Measurements from ENCODE around the gene PID1.
"Not testable (repeated sequence)": the region's sequence is repeated elsewhere in the genome, so short reads cannot be mapped to it uniquely, and the experiment has no call there.

The PID1 gene

GRCh38 chr2:229210641-229211040, 60.4 kb downstream of the PID1 start:
- no peak for DNase-seq

GRCh38 chr2:229206548-229206947, 64.5 kb downstream of the PID1 start:
- DNase-seq = no peak

- no peak for DNase-seq
Observed at GRCh38 chr2:229205704-229206103, 65.4 kb downstream of the PID1 start.

- DNase-seq = no peak
Observed at GRCh38 chr2:229202646-229203045, 68.4 kb downstream of the PID1 start.

GRCh38 chr2:229201521-229201920, 69.6 kb downstream of the PID1 start:
- DNase-seq = peak; percentile 3 to 4

GRCh38 chr2:229199267-229199666, 71.8 kb downstream of the PID1 start:
- DNase-seq = no peak

GRCh38 chr2:229196448-229196847, 74.6 kb downstream of the PID1 start:
- no peak for DNase-seq

- no peak for DNase-seq
Observed at GRCh38 chr2:229195346-229195947, 75.6 kb downstream of the PID1 start.

GRCh38 chr2:229193281-229193680, 77.8 kb downstream of the PID1 start:
- DNase-seq = no peak

GRCh38 chr2:229191413-229191812, 79.7 kb downstream of the PID1 start:
- no peak for DNase-seq

- DNase-seq = not testable (repeated sequence)
Observed at GRCh38 chr2:229187123-229187522, 84.0 kb downstream of the PID1 start.

- no peak for DNase-seq
Observed at GRCh38 chr2:229181641-229182040, 89.4 kb downstream of the PID1 start.

- no peak for DNase-seq
Observed at GRCh38 chr2:229180658-229181057, 90.4 kb downstream of the PID1 start.

- no peak for DNase-seq
Observed at GRCh38 chr2:229179628-229180027, 91.5 kb downstream of the PID1 start.

GRCh38 chr2:229178706-229179105, 92.4 kb downstream of the PID1 start:
- no peak for DNase-seq

- DNase-seq = no peak
Observed at GRCh38 chr2:229178117-229178516, 93.0 kb downstream of the PID1 start.

- no peak for DNase-seq
Observed at GRCh38 chr2:229176136-229176535, 95.0 kb downstream of the PID1 start.

- DNase-seq = no peak
Observed at GRCh38 chr2:229175497-229175863, 95.6 kb downstream of the PID1 start.

- no peak for DNase-seq
Observed at GRCh38 chr2:229174794-229175496, 96.1 kb downstream of the PID1 start.

- DNase-seq = no peak
Observed at GRCh38 chr2:229173825-229174359, 97.2 kb downstream of the PID1 start.

- no peak for DNase-seq
Observed at GRCh38 chr2:229170916-229171315, 100.2 kb downstream of the PID1 start.

GRCh38 chr2:229170171-229170570, 100.9 kb downstream of the PID1 start:
- DNase-seq = no peak

GRCh38 chr2:229169751-229170150, 101.3 kb downstream of the PID1 start:
- no peak for DNase-seq

GRCh38 chr2:229164545-229165249, 106.4 kb downstream of the PID1 start:
- DNase-seq = peak in 1 of 2 donors; percentile 5

All from inflammatory macrophage treated with lipopolysaccharide for 1 hour (primary cell).